Activated naive CD4-positive, alpha-beta T cell treated with anti-CD3 and anti-CD28 coated beads for 36 hours (primary cell): ENCODE data around the gene MED27. TPM values are rescaled to one million over a fixed set of nuclear protein-coding genes. Genes with fewer than 3 reads are reported as not detected.
"Not testable (repeated sequence)": the region's sequence is repeated elsewhere in the genome, so short reads cannot be mapped to it uniquely, and the experiment has no call there.

Source experiments
- CTCF ChIA-PET: fragments of 350-600 bp; sonication (Branson Sonifier 250); formaldehyde crosslinking; loops from one replicate; lab custom pipeline; 2021; ENCODE audit warnings: antibody characterized with exemption; lab: Charles Lee
- DNase-seq: peaks from one replicate; pipeline ENCODE4 v3.0.0-alpha.2; 2020
- H3K27ac Mint-ChIP-seq: one replicate; pipeline ENCODE4 v1.8.0; 2021; ENCODE audit warnings: mild to moderate bottlenecking, mixed read lengths
- H3K27me3 Mint-ChIP-seq: one replicate; pipeline ENCODE4 v1.8.0; 2021; ENCODE audit warnings: low read depth, mixed read lengths
- H3K36me3 Mint-ChIP-seq: one replicate; pipeline ENCODE4 v1.8.0; 2021; ENCODE audit warnings: low read depth, mixed read lengths
- H3K4me1 Mint-ChIP-seq: one replicate; pipeline ENCODE4 v1.8.0; 2021; ENCODE audit warnings: low read depth, mixed read lengths
- H3K4me3 Mint-ChIP-seq: one replicate; pipeline ENCODE4 v1.8.0; 2021; ENCODE audit warnings: mild to moderate bottlenecking, moderate library complexity, mixed read lengths
- H3K9me3 Mint-ChIP-seq: one replicate; pipeline ENCODE4 v1.8.0; 2021; ENCODE audit warnings: mixed read lengths
- intact Hi-C: fragments of 100-400 bp; cut with micrococcal nuclease; formaldehyde crosslinking; loops from one replicate; pipeline ENCODE4 v1.15.1; 2023
- total RNA-seq, 2 experiments: library from RNA; stranded (reverse); gene quantifications; one replicate each; pipeline ENCODE4 v1.2.3, GENCODE V29; 2021

The MED27 gene
- total RNA-seq, 2 experiments from 2014 or later: 27.7 to 31.3 TPM

DNA sequence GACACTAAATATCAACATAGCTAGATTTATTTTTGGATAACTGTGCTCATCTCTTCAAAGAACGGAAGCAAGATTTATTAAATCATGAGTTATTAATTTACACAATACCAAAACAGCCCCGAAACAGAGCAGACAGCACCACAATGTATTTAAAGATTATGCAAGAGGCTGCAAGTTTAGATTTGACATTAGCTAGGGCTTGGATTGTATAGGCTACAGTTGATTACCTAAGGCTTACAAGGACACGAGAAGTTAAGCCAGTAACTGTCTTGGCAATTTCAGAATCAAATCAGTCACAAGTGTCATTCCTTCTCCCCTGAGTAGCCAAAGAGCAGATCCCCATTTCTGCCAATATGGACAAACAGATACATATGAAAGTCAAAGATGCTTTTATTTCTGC, 152.6 kb downstream of the MED27 start:
- H3K9me3 Mint-ChIP-seq: no peaks in the 10 kb centered on the region
- no peak overlapping the region for H3K4me3 Mint-ChIP-seq
- DNase-seq: no peak
- H3K4me1 Mint-ChIP-seq: peaks cover 5% of the 10 kb centered on the region
- no peak overlapping the region for H3K27ac Mint-ChIP-seq
- intact Hi-C loops: no loop called here
- no peaks in the 10 kb centered on the region for H3K27me3 Mint-ChIP-seq
- peaks cover 8% of the 10 kb centered on the region for H3K36me3 Mint-ChIP-seq
- CTCF ChIA-PET: interaction anchor here (0.5 to 1.3 kb wide), 2 partner anchors 8 to 121 kb away, joined by 3 to 6 read pairs; no protein-coding TSS in a partner anchor

DNA sequence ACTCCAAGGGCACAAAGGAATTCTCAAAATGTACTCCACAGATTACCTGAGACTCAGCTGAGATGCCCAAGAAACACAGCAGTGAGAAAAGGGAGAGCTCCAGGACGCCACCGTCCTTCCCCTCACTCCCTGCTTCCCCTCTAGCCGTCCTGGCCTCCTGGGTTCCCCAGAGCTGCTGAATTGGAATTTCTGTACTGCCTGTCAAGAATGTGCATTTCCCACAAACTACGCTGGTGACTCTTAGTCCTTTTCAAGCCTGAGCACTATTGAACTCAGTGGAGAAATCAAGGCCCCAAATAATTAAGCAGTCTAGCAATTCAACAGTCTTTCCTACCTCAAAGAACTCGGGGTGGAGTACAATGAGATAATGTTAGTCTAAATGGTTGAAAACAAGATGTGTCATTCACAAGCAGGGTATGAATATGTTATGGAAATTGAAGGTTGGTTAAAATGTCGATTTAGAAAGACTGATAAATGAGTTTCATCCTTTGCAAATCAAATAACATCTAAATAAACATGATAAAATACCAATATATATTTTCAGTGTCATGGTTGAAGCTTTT, 153.2 kb downstream of the MED27 start:
- peaks cover 5% of the 10 kb centered on the region for H3K4me1 Mint-ChIP-seq
- H3K4me3 Mint-ChIP-seq: no peak overlapping the region
- DNase-seq: no peak
- intact Hi-C loops: no loop called here
- no peaks in the 10 kb centered on the region for H3K9me3 Mint-ChIP-seq
- no peaks in the 10 kb centered on the region for H3K27me3 Mint-ChIP-seq
- H3K27ac Mint-ChIP-seq: no peak overlapping the region
- CTCF ChIA-PET: interaction anchor here (0.5 to 1.3 kb wide), 2 partner anchors 9 to 121 kb away, joined by 3 to 6 read pairs; no protein-coding TSS in a partner anchor
- H3K36me3 Mint-ChIP-seq: peaks cover 6% of the 10 kb centered on the region

DNA sequence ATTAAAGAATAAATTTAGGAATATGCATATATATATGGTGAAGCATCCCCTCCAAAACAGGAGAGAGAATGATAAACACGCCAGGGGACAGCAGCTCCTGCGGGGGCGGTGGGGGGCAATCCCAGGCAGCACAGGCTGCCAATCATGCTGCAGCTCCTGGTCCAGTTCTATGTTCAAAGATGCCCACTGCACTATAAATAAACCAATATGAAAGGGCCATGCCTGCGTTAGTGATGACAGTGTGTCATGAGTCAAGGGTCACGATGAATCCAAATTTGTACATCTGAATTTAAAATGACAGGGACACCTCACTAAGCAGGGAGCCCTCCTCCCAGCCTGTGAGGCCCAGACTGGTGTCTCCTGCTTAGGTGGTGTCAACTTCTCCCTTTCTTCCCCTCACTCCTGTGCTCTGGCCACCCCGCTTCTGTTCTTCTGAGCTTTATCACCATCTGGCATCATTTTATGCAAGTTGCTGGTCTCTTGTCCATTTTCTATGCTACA, 153.9 kb downstream of the MED27 start:
- Mint-ChIP-seq H3K27me3 (no peaks in the 10 kb centered on the region), H3K9me3 (no peaks in the 10 kb centered on the region), H3K36me3 (peaks cover 3% of the 10 kb centered on the region), H3K4me3 (no peak overlapping the region), H3K27ac (no peak overlapping the region), H3K4me1 (peaks cover 5% of the 10 kb centered on the region)
- intact Hi-C loops: no loop called here
- no peak for DNase-seq
- CTCF ChIA-PET: interaction anchor here (1.3 kb wide), 1 partner anchor 10 kb away, joined by 6 read pairs; no protein-coding TSS in a partner anchor

DNA sequence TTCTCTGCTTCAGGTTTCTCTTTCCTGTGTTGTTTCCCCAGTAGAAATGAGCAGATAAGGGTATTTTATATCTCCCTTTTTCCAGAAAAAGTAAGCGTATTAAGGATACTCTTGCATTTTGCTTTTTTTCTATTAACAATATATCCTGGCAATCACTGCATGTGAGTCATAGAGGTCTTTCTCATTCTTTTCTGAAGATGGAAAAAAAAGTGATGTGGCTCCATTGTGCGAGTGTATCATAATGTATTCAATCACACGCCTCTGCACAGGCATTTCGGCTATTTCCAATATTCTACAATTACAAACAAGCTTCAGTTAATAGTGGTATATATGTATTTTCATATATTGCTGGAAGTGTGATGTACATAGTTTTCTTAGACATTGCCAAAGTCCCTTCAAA, 155.9 kb downstream of the MED27 start:
- peaks cover 14% of the 10 kb centered on the region for H3K4me1 Mint-ChIP-seq
- DNase-seq: no peak
- H3K27me3 Mint-ChIP-seq: no peaks in the 10 kb centered on the region
- H3K36me3 Mint-ChIP-seq: peaks cover 3% of the 10 kb centered on the region
- no peaks in the 10 kb centered on the region for H3K9me3 Mint-ChIP-seq
- intact Hi-C loops: no loop called here
- H3K4me3 Mint-ChIP-seq: no peak overlapping the region
- CTCF ChIA-PET: no interaction called here
- H3K27ac Mint-ChIP-seq: no peak overlapping the region

DNA sequence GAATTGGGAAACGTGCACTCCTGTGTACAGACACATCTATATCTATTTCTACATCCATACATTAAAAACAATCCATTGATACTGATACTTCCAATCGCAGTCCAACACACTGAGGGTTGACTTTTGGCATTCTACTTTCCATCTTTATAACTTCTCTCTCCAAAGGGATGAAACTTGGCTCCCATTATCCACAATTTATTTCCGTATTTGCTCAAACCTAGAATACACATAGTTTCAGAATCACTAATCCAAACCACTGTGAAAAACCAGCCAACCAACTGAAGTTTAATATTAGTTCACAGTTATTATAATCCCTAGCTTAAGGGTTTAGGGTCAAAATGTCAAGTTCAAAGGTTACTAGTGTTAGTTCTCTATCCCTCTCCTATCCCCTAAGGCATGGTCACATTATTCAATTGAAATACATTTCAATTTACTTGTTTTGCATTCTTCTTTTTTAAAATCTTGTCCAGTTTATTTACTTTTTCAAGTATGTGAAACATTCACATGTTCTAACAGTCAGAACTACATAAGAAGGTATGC, 156.5 kb downstream of the MED27 start:
- intact Hi-C loops: no loop called here
- CTCF ChIA-PET: no interaction called here
- H3K4me3 Mint-ChIP-seq: no peak overlapping the region
- DNase-seq: no peak
- H3K4me1 Mint-ChIP-seq: peaks cover 14% of the 10 kb centered on the region
- no peaks in the 10 kb centered on the region for H3K27me3 Mint-ChIP-seq
- H3K27ac Mint-ChIP-seq: no peak overlapping the region
- H3K9me3 Mint-ChIP-seq: no peaks in the 10 kb centered on the region
- peaks cover 3% of the 10 kb centered on the region for H3K36me3 Mint-ChIP-seq

DNA sequence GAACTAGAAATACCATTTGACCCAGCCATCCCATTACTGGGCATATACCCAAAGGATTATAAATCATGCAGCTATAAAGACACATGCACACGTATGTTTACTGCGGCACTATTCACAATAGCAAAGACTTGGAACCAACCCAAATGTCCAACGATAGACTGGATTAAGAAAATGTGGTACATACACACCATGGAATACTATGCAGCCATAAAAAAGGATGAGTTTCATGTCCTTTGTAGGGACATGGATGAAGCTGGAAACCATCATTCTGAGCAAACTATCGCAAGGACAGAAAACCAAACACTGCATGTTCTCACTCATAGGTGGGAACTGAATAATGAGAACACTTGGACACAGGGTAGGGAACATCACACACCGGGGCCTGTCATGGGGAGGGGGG, 158.0 kb downstream of the MED27 start:
- H3K4me1 Mint-ChIP-seq: peaks cover 14% of the 10 kb centered on the region
- H3K9me3 Mint-ChIP-seq, H3K36me3 Mint-ChIP-seq, intact Hi-C loops, H3K27me3 Mint-ChIP-seq, H3K4me3 Mint-ChIP-seq, DNase-seq, CTCF ChIA-PET, H3K27ac Mint-ChIP-seq: not testable (repeated sequence)

DNA sequence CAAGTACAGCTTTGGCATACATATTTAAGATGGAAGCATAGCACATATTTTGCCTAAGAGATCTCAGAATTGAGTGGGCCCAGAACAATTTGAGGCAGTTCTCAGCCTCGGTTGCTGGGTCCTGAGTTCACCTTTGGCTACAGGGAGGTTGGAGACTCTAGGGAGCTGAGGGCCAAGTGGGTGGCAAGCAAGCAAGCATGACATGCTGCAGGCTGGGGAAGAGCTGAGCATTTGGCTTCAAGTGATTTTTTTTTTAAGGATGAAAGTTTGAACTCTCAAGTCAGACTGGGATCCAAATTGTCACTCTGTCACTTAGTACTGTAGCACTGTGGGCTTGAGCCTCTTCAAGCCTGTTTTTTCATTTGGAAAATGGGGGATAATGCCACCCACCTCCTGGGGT, 160.5 kb downstream of the MED27 start:
- intact Hi-C loops: no loop called here
- Mint-ChIP-seq H3K27ac (no peak overlapping the region), H3K9me3 (no peaks in the 10 kb centered on the region), H3K4me1 (peaks cover 14% of the 10 kb centered on the region), H3K4me3 (no peak overlapping the region), H3K36me3 (peaks cover 3% of the 10 kb centered on the region), H3K27me3 (no peaks in the 10 kb centered on the region)
- DNase-seq: no peak
- CTCF ChIA-PET: no interaction called here

DNA sequence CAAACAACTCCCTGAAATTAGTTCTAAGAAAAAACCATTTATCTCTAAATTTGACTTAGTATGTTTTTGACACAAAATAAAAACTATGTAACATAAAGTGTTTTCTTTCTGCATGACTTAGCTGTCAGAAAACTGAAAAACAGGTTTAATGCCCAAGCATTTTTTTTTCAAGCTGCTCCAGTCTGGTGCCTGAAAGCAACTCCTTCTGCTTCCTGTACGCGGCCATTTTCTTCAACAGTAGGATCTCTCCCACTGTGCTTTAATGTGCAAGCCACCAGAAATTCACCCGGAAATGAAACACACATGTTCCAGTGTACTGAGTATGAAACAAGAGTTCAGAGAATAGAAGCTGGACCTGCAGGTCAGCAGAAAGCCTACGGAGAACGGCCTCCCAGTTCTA, 161.2 kb downstream of the MED27 start:
- Mint-ChIP-seq H3K9me3 (no peaks in the 10 kb centered on the region), H3K27ac (no peak overlapping the region)
- intact Hi-C loops: no loop called here

DNA sequence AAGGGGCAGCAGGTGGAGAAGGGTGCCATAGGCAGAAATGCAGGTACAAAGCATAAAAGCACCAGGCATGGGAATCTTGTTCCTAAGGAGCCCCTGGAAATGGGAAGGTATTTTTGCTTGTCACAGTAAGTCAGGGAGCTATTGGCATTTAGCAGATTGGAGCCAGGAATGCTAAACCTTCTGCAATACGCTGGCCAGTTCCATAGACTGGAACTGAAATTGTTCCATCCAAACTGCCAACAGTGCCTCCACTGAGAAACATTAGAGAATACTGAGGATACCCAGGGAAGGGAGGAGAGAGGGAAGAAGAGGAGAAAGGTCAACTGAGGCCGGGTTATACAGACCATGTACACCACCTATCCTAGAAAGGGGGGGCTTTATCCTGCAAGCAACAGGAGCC, 162.7 kb downstream of the MED27 start:
- H3K4me1 Mint-ChIP-seq: peaks cover 9% of the 10 kb centered on the region
- H3K9me3 Mint-ChIP-seq: no peaks in the 10 kb centered on the region
- H3K27me3 Mint-ChIP-seq: no peaks in the 10 kb centered on the region
- no peaks in the 10 kb centered on the region for H3K36me3 Mint-ChIP-seq
- H3K27ac Mint-ChIP-seq: no peak overlapping the region
- no peak for DNase-seq
- intact Hi-C loops: no loop called here
- no peak overlapping the region for H3K4me3 Mint-ChIP-seq
- CTCF ChIA-PET: no interaction called here

More for the DNA sequence above, 161.2 kb downstream of the MED27 start:
- DNase-seq: no peak
- H3K36me3 Mint-ChIP-seq: peaks cover under 1% of the 10 kb centered on the region
- H3K27me3 Mint-ChIP-seq: no peaks in the 10 kb centered on the region
- peaks cover 10% of the 10 kb centered on the region for H3K4me1 Mint-ChIP-seq
- CTCF ChIA-PET: interaction anchor here (0.5 kb wide), 1 partner anchor 231 kb away, joined by 3 read pairs; no protein-coding TSS in a partner anchor
- H3K4me3 Mint-ChIP-seq: no peak overlapping the region

DNA sequence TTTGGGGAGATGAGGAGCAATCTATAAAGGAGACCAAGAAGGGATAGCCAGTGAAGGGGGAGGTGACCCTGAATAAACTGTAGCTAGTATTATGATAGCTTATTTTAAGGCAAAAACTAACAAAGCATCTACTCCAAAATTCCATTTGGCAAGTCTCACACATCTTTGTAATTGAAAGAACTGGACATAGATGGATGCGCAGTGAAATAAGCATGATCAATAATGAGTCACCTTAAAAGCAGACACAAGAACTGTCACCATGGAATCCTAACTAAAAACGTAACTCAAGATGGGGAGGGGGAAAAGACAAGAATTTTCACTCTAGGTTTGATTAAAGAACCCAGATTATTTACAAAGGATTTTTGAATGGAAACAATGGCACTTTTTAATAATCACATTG, 164.5 kb downstream of the MED27 start:
- intact Hi-C loops: no loop called here
- Mint-ChIP-seq H3K9me3 (no peaks in the 10 kb centered on the region), H3K27ac (no peak overlapping the region), H3K27me3 (no peaks in the 10 kb centered on the region), H3K4me1 (peaks cover 6% of the 10 kb centered on the region), H3K4me3 (no peak overlapping the region), H3K36me3 (no peaks in the 10 kb centered on the region)
- CTCF ChIA-PET: no interaction called here
- DNase-seq: no peak

DNA sequence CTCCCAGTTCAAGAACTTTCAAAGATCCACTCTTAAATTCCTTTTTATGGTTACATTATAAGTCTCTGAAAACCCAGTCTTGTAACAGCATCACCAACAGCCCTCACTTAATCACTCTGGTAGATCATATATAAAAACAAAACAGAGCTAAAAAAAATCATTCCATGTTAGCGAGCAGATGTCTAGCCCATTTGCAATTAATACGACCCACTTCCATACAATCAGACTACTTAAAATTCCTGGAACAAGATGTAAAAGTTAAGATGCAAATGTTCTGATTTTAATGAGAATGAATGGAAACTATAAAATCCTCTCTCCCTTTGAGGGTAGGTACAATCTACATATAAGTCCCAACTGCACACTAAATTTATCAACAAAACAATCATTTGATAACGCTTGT, 167.0 kb downstream of the MED27 start:
- Mint-ChIP-seq H3K36me3 (no peaks in the 10 kb centered on the region), H3K9me3 (no peaks in the 10 kb centered on the region), H3K4me1 (no peaks in the 10 kb centered on the region), H3K27me3 (no peaks in the 10 kb centered on the region), H3K4me3 (no peak overlapping the region), H3K27ac (no peak overlapping the region)
- DNase-seq: no peak
- CTCF ChIA-PET: no interaction called here
- intact Hi-C loops: no loop called here

DNA sequence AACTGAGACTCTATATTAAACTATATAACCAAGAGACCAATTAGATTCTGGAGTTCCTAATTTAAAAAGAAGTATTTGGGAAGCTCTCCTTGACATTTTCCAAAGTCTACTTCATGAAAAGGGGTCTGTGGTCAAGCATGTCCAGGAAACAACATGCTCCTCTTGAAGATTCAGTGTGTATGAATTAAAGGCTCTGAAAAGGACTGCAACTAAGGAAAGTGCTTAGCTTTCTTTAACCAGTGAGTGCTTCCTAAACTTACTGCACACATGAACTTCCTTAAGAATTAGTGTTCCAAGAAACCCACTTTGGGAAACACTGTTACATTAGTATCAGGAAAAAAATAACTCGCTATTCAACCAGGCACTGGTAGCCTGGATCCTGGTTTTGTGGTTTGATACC, 167.6 kb downstream of the MED27 start:
- no peak for DNase-seq
- Mint-ChIP-seq H3K27me3 (no peaks in the 10 kb centered on the region), H3K27ac (no peak overlapping the region), H3K4me1 (no peaks in the 10 kb centered on the region), H3K4me3 (no peak overlapping the region), H3K36me3 (no peaks in the 10 kb centered on the region), H3K9me3 (no peaks in the 10 kb centered on the region)
- intact Hi-C loops: no loop called here
- CTCF ChIA-PET: no interaction called here

DNA sequence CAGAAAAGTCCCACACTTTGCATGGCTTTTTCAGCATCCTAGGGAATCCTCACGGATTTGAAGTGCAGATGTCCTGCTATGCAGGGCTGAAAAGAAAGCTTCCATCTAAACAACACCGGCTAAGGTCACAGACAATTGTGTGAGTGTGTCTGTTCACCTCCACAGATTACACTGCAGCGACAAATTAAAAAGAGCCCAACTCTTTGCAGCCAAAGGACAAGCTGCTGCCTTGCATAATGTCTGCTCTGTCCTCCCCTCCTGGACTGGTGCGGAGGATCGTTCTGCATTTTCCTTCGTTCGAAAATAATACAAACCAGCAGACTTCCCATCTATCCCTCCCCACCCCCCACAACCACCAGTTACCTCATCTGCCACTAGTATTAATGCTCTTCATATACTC, 169.1 kb downstream of the MED27 start:
- no peaks in the 10 kb centered on the region for H3K27me3 Mint-ChIP-seq
- H3K27ac Mint-ChIP-seq: no peak overlapping the region
- intact Hi-C loops: no loop called here

More for the DNA sequence above, 169.1 kb downstream of the MED27 start:
- peaks cover 2% of the 10 kb centered on the region for H3K4me1 Mint-ChIP-seq
- DNase-seq: no peak
- H3K4me3 Mint-ChIP-seq: no peak overlapping the region
- H3K9me3 Mint-ChIP-seq: no peaks in the 10 kb centered on the region
- CTCF ChIA-PET: no interaction called here
- H3K36me3 Mint-ChIP-seq: peaks cover 2% of the 10 kb centered on the region
